K562 (cell line): Measurements from ENCODE around the gene FOXI1. TPM values are rescaled to one million over a fixed set of nuclear protein-coding genes. Genes with fewer than 3 reads are reported as not detected.

Source experiments
- ATAC-seq: fragments of 200-7000 bp; cut with Tn5 transposase; 3 replicates; pipeline ENCODE4 v1.9.1; 2020; ENCODE audit warnings: moderate library complexity
- BruUV-seq: library from RNA; stranded (reverse); fragments of 400-500 nt; replicated peaks from 2 replicates; lab custom pipeline; 2021; lab: Mats Ljungman, UMichigan
- CTCF ChIA-PET: fragments of 300-600 bp; formaldehyde crosslinking; extraction: SDS; loops from one replicate; lab custom pipeline; 2021; ENCODE audit warnings: low intra/inter-chr PET ratio; lab: Yijun Ruan, JAX
- POLR2A ChIA-PET: fragments of 300-600, 350-650 bp; sonication (Branson Sonifier 250); formaldehyde crosslinking; extraction: SDS; loops from one replicate; lab custom pipeline; 2021; ENCODE audit warnings: antibody characterized with exemption, inconsistent platforms; lab: Yijun Ruan, JAX
- DNase-seq, 4 experiments: peaks; one replicate each; pipeline versions ENCODE4 v3.0.0 to v3.0.0-alpha.2; 2011 to 2018; ENCODE audit warnings: low spot score in 3 of 4, mixed read lengths in 3 of 4; ENCODE audit errors: extremely low read depth in 1 of 4
- FAIRE-seq: peaks from 2 replicates; lab custom pipeline; 2011; peaks lifted over from hg19 to GRCh38; lab: Jason Lieb, UNC
- H2AFZ ChIP-seq: 2 replicates; pipeline ENCODE4 v1.6.0; 2011; ENCODE audit warnings: low read depth, low read length, control low read depth, inconsistent platforms
- H3K27ac ChIP-seq: fragments of 200-600 bp; 3 replicates; pipeline ENCODE4 v1.8.0; 2011; ENCODE audit warnings: low read depth, mild to moderate bottlenecking, control low read depth, inconsistent platforms, low read length, moderate library complexity, mixed read lengths; ENCODE audit errors: extremely low read depth
- H3K27me3 ChIP-seq, 2 experiments: fragments of 300-600 bp in 1 of 2; 2 replicates in 1 of 2; 3 replicates in 1 of 2; pipeline versions ENCODE4 v1.6.0 to v1.8.0; 2011; ENCODE audit warnings: inconsistent platforms in 2 of 2, low read length in 2 of 2, mild to moderate bottlenecking in 1 of 2, mixed read lengths in 1 of 2, moderate library complexity in 1 of 2; ENCODE audit not compliant: control insufficient read depth in 2 of 2, insufficient read depth in 2 of 2
- H3K36me3 ChIP-seq: fragments of 300-600 bp; 3 replicates; pipeline ENCODE4 v1.8.0; 2011; ENCODE audit warnings: mild to moderate bottlenecking, low read length, inconsistent platforms; ENCODE audit not compliant: control insufficient read depth, insufficient read depth
- H3K4me1 ChIP-seq, 2 experiments: fragments of 200-600 bp in 1 of 2; replicated peaks in 1 of 2; 2 replicates in 1 of 2; 3 replicates in 1 of 2; pipeline versions ENCODE4 v1.5.1 to v1.8.0; 2011; ENCODE audit warnings: inconsistent platforms in 2 of 2, low read length in 2 of 2, mild to moderate bottlenecking in 1 of 2, mixed read lengths in 1 of 2, moderate library complexity in 1 of 2; ENCODE audit not compliant: control insufficient read depth in 2 of 2, insufficient read depth in 2 of 2
- H3K4me2 ChIP-seq: 2 replicates; pipeline ENCODE4 v1.6.1; 2011; ENCODE audit warnings: low read length, control low read depth, inconsistent platforms, mixed read lengths; ENCODE audit not compliant: insufficient read depth
- H3K4me3 ChIP-seq: fragments of 200-600 bp; sonication (generic), shearing (Covaris generic); 2 replicates; pipeline ENCODE4 v1.5.1; 2016; ENCODE audit warnings: control low read depth, inconsistent platforms
- H3K79me2 ChIP-seq: fragments of 200-600 bp; 3 replicates; pipeline ENCODE4 v1.8.0; 2011; ENCODE audit warnings: low read length, inconsistent platforms; ENCODE audit not compliant: control insufficient read depth, insufficient read depth
- H3K9ac ChIP-seq, 2 experiments: 2 replicates each; pipeline versions ENCODE4 v1.6.0 to v1.6.1; 2011; ENCODE audit warnings: low read depth in 2 of 2, low read length in 2 of 2, control low read depth in 1 of 2, inconsistent platforms in 1 of 2, mild to moderate bottlenecking in 1 of 2, mixed read lengths in 1 of 2; ENCODE audit not compliant: insufficient read depth in 1 of 2
- H3K9me1 ChIP-seq: one replicate; pipeline ENCODE4 v1.6.0; 2011; ENCODE audit warnings: inconsistent platforms, mild to moderate bottlenecking, low read length, moderate library complexity; ENCODE audit not compliant: control insufficient read depth, insufficient read depth
- H3K9me3 ChIP-seq: replicated peaks from 2 replicates; pipeline ENCODE4 v1.5.1; 2011; ENCODE audit warnings: low read depth, low read length, inconsistent platforms; ENCODE audit not compliant: control insufficient read depth, insufficient read depth
- H4K20me1 ChIP-seq: replicated peaks from 2 replicates; pipeline ENCODE4 v1.6.1; 2011; ENCODE audit warnings: low read length, inconsistent platforms, mixed read lengths; ENCODE audit not compliant: control insufficient read depth, insufficient read depth
- CREB3 ChIP-seq: fragments of 450-650 bp; conservative IDR thresholded peaks from 2 replicates; pipeline ENCODE4 v1.6.1; 2016; ENCODE audit warnings: missing genetic modification characterization, low read depth, mild to moderate bottlenecking, missing compliant biosample characterization, moderate library complexity
- E2F4 ChIP-seq: sonication (generic); formaldehyde crosslinking; IDR thresholded peaks from 2 replicates; pipeline ENCODE4 v1.8.0; 2022; ENCODE audit warnings: mild to moderate bottlenecking, low read depth, missing genetic modification reagents
- ETV6 ChIP-seq, 3 experiments: fragments of 150-350 bp in 1 of 3; sonication (generic) in 1 of 3; formaldehyde crosslinking in 1 of 3; IDR thresholded peaks; 2 replicates each; pipeline versions ENCODE4 v1.6.1 to v1.8.0; 2014 to 2022; ENCODE audit warnings: borderline replicate concordance in 2 of 3, low read depth in 2 of 3, antibody characterized with exemption in 1 of 3, low read length in 1 of 3, mild to moderate bottlenecking in 1 of 3, missing genetic modification reagents in 1 of 3
- LARP7 ChIP-seq: fragments of 450-650 bp; IDR thresholded peaks from 2 replicates; pipeline ENCODE4 v1.6.1; 2016
- MCM3 ChIP-seq: fragments of 450-650 bp; IDR thresholded peaks from 2 replicates; pipeline ENCODE4 v1.6.1; 2016
- MNT ChIP-seq, 2 experiments: fragments of 450-650 bp; conservative IDR thresholded peaks; 2 replicates each; pipeline ENCODE4 v1.6.1; 2017; ENCODE audit warnings: mild to moderate bottlenecking in 2 of 2, moderate library complexity in 2 of 2
- SP1 ChIP-seq: sonication (generic); formaldehyde crosslinking; IDR thresholded peaks from 2 replicates; pipeline ENCODE4 v1.8.1; 2022; ENCODE audit warnings: mild to moderate bottlenecking, missing genetic modification reagents
- UBTF ChIP-seq, 2 experiments: IDR thresholded peaks; 2 replicates each; pipeline ENCODE4 v1.6.1; 2012; ENCODE audit warnings: improper control_type of control experiment in 2 of 2, low read depth in 2 of 2, low read length in 2 of 2, borderline replicate concordance in 1 of 2
- ZKSCAN1 ChIP-seq: fragments of 150-350 bp; IDR thresholded peaks from 2 replicates; pipeline ENCODE4 v1.6.1; 2016; ENCODE audit warnings: low read depth, low read length
- ZNF354B ChIP-seq: fragments of 250-450 bp; sonication (Bioruptor Pico); IDR thresholded peaks from 2 replicates; pipeline ENCODE4 v1.4.0; 2020
- WGBS: fragments of 100-300 bp; shearing (Covaris generic); methylation state at CpG from one replicate; pipeline ENCODE4 v1.1.6; 2016; ENCODE audit warnings: low coverage, mixed read lengths; ENCODE audit not compliant: insufficient coverage; ENCODE audit errors: missing lambda C conversion rate; 5-methylcytosine and 5-hydroxymethylcytosine counted together
- in situ Hi-C: fragments of 300-500 bp; cut with MboI; formaldehyde crosslinking; loops from 4 replicates; pipeline ENCODE4 v1.15.0; 2018; ENCODE audit warnings: inconsistent platforms, mixed read lengths
- intact Hi-C: fragments of 100-400 bp; cut with micrococcal nuclease; formaldehyde crosslinking; loops from 2 replicates; pipeline ENCODE4 v1.14.2; 2022
- polyA plus RNA-seq, 8 experiments: library from polyadenylated mRNA; depleted of rRNA in 4 of 8; stranded (reverse) in 5 of 8; unstranded in 3 of 8; fragments of >200 nt; fragmentation: Nextera tagmentation in 2 of 8; fragmentation: Illumina TruSeq in 1 of 8; extraction: Ambion mirVana in 2 of 8; extraction: Trizol in 1 of 8; gene quantifications; 2 replicates each; pipeline versions ENCODE4 v1.2.1 to v1.2.3, GENCODE V29; 2011 to 2014; ENCODE audit warnings: inconsistent platforms in 1 of 8, missing spikeins in 1 of 8
- total RNA-seq, 7 experiments: library from RNA; depleted of rRNA in 6 of 7; stranded (reverse); fragments of >200 nt in 6 of 7; fragmentation: Illumina TruSeq in 2 of 7; extraction: Trizol in 2 of 7; gene quantifications; 2 replicates each; pipeline versions ENCODE4 v1.2.1 to v1.2.3, GENCODE V29; 2011 to 2021; ENCODE audit warnings: low replicate concordance in 1 of 7

The FOXI1 gene
- total and polyA plus RNA-seq, 9 of the 15 experiments (the other 6 are each of a cell fraction or from before 2014, with no cell fraction given) = not detected

- TF ChIP-seq MNT (conservative IDR thresholded peaks at IDR 0.05) (no peak), ZNF354B (CRISPR knock-in tag) (no peak)
These were observed 24.8 kb upstream of the FOXI1 start (continued) for GRCh38 chr5:170080786-170081445.

GRCh38 chr5:170081616-170082015 lies 24.1 kb upstream of the FOXI1 start:
- in situ Hi-C loops (no loop called here), intact Hi-C loops (no loop called here)
- Histone ChIP-seq H3K4me3 (no peak overlapping the region), H3K4me1 (no peaks in the 10 kb centered on the region), H3K36me3 (no peaks in the 10 kb centered on the region), H3K9ac (no peak overlapping the region), H3K27ac (no peak overlapping the region), H3K9me1 (no peaks in the 10 kb centered on the region), H3K4me2 (no peak overlapping the region), H4K20me1 (no peaks in the 10 kb centered on the region; the same call in 1 of the 2 replicates), H2AFZ (no peak overlapping the region), H3K9me3 (no peaks in the 10 kb centered on the region), H3K27me3 (no peaks in the 10 kb centered on the region; a peak in 1 of 5 replicates), H3K79me2 (no peaks in the 10 kb centered on the region)
- no peak for FAIRE-seq
- 23% methylated on average over 4 of the region's 4 CpGs for WGBS
- CTCF ChIA-PET = no interaction called here
- BruUV-seq = no TSS peak
- no peak for ATAC-seq
- POLR2A ChIA-PET = interaction anchor here (0.7 kb wide), 1 partner anchor 85 kb away, joined by 4 read pairs; no protein-coding TSS in a partner anchor
- no peak for DNase-seq
- TF ChIP-seq LARP7 = no peak
- no peak for TF ChIP-seq CREB3
- TF ChIP-seq ZKSCAN1 = no peak
- no peak for TF ChIP-seq SP1 (CRISPR knock-in tag)
- TF ChIP-seq MCM3 = no peak
- no peak for TF ChIP-seq E2F4 (CRISPR knock-in tag)
- no peak for TF ChIP-seq UBTF (IDR thresholded peaks at IDR 0.05; ENCODE audit: borderline replicate concordance in 1 of 2, low read depth in 2 of 2, low read length in 2 of 2)
- no peak for TF ChIP-seq ETV6 (IDR thresholded peaks at IDR 0.05; ENCODE audit: borderline replicate concordance in 1 of 2, low read depth in 2 of 2, low read length in 1 of 2)
- no peak for TF ChIP-seq ETV6 (CRISPR knock-in tag; IDR thresholded peaks at IDR 0.05; ENCODE audit: borderline replicate concordance)
